ENCODE measurements around the gene FGGY. TPM values are rescaled to one million over a fixed set of nuclear protein-coding genes. Genes with fewer than 3 reads are reported as not detected.
A peak's percentile ranks its signal among the peaks of the same experiment; 100 is the strongest.
"Not testable (repeated sequence)": the region's sequence is repeated elsewhere in the genome, so short reads cannot be mapped to it uniquely, and the experiment has no call there.

FGGY gene
- total RNA-seq, 1 donor, result 10.8 TPM

GRCh38 chr1:59604191-59604590 lies 307.3 kb downstream of the FGGY start:
- no peak for DNase-seq (ENCODE audit: low read depth in 2 of 3, low spot score in 2 of 3)

GRCh38 chr1:59605184-59605583 lies 308.3 kb downstream of the FGGY start:
- DNase-seq (ENCODE audit: low read depth in 2 of 3, low spot score in 2 of 3), result no peak

GRCh38 chr1:59605761-59606160 lies 308.9 kb downstream of the FGGY start:
- no peak for DNase-seq (ENCODE audit: low read depth in 2 of 3, low spot score in 2 of 3)

DNA sequence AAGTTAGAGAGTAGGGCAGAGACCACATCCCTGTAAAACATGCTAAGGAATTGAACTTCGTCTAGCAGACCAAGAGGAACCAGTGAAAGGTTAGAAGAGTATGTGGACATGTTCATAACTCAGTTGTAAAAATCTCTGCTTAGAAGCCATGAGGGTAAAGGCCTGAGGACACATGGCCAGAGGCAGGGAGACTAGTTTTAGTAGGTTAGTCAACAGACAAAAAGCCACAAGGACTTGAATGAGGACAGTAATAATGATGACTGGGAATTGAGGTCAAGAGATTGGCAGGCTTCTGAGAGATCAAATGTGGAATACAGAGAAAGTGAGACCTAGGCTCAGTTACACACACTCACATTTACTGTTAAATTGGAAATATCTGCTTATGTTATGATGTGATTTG lies 312.4 kb downstream of the FGGY start:
- no peak for DNase-seq (ENCODE audit: low read depth in 2 of 3, low spot score in 2 of 3)

DNA sequence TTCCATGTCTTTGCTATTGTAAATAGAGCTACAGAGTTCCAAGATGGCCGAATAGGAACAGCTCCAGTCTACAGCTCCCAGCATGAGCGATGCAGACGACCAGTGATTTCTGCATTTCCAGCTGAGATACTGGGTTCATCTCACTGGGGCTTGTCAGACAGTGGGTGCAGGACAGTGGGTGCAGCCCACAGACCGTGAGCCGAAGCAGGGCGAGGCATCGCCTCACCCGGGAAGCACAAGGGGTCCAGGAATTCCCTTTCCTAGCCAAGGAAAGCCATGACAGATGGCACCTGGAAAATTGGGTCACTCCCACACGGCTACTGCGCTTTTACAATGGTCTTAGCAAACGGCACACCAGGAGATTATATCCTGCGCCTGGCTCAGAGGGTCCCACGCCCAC lies 313.6 kb downstream of the FGGY start:
- not testable (repeated sequence) for DNase-seq (ENCODE audit: low read depth in 2 of 3, low spot score in 2 of 3)

- DNase-seq (ENCODE audit: low read depth in 2 of 3, low spot score in 2 of 3), result no peak
Measured at GRCh38 chr1:59617434-59617833, 320.5 kb downstream of the FGGY start.

- DNase-seq (ENCODE audit: low read depth in 2 of 3, low spot score in 2 of 3), result no peak
Measured at GRCh38 chr1:59619557-59619956, 322.7 kb downstream of the FGGY start.

DNA sequence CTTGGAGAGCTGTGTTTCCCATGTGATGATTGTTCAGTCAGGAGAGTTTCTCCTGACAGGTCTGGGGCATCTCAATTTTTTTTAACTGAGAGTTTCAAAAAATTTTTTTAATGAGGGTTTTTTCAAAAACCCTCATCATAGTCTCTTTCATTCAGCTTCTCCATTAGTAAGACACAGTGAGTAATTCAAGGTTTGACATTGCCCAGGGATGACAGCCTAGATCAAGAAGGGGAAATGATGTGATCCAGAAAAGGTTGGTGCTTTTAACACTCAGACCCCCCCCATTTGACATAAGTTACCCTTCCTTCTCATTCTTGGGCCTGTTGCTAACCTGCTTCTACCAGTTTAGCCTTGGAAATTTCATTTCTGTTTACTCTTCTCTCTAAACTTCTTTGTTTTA lies 328.5 kb downstream of the FGGY start:
- DNase-seq (ENCODE audit: low read depth in 2 of 3, low spot score in 2 of 3), result no peak

DNA sequence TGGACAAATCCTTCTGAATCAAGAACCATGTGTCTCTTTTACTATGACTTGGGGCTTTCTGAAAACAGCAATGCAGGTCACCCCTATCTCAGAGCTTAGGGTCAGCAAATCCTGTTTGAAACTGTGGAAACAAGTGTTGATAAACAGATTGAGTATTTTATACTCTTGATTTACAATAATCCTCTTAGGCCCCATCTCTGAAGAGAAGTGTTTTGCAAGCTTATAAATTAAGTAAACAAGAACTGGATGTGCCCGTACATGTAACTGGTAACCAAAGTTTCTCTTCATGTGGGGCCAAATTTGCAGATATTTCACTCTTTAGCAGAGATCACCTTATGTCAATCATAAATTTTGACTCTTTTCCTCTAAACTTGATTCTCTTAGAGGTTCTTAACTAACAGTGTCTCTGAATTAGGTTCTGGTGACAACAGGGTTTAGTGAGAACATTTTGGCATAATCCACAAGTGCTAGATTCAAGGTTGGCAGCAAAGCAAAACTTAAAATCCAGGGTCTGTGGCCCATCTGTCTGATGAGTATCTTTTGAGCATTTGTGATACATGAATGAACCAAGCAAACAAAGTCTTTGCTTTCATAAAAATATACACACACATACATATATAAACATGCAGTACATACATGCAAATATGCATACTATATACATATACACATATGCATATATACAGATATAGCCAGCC lies 334.8 kb downstream of the FGGY start:
- no peak for DNase-seq (ENCODE audit: low read depth in 2 of 3, low spot score in 2 of 3)

- DNase-seq (ENCODE audit: low read depth in 2 of 3, low spot score in 2 of 3), result no peak
Measured at GRCh38 chr1:59635097-59635496, 338.2 kb downstream of the FGGY start.

DNA sequence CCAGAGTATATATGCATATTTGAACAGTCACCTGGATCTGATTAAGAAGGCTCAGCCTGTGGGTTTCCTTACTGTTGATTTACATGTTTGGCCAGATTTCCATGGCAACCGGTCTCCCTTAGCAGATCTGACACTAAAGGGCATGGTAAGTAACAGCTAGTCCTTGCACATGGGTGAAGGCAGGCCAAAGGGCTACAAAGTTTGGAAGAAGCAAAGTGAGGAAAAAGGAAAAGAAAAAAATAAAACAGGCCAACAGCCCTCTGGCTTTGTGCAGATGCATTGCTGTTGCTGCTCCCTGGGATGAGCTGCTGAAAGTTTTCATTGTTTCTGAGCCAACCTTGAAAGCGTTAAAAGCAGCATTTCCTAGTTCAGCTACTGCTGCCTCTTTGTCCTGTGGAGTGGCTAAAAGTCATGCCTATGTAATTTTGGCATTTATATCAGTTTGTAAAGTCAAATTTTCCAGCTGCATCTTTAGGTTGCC lies 341.4 kb downstream of the FGGY start:
- peak in 2 of 3 donors; percentile 14 to 59 for DNase-seq (ENCODE audit: low read depth in 2 of 3, low spot score in 2 of 3)

- DNase-seq (ENCODE audit: low read depth in 2 of 3, low spot score in 2 of 3), result no peak
Measured at GRCh38 chr1:59639266-59639665, 342.4 kb downstream of the FGGY start.

- DNase-seq (ENCODE audit: low read depth in 2 of 3, low spot score in 2 of 3), result no peak
Measured at GRCh38 chr1:59640851-59641250, 344.0 kb downstream of the FGGY start.

- no peak for DNase-seq (ENCODE audit: low read depth in 2 of 3, low spot score in 2 of 3)
Measured at GRCh38 chr1:59641836-59642235, 344.9 kb downstream of the FGGY start.

GRCh38 chr1:59643526-59643925 lies 346.6 kb downstream of the FGGY start:
- no peak for DNase-seq (ENCODE audit: low read depth in 2 of 3, low spot score in 2 of 3)

- DNase-seq (ENCODE audit: low read depth in 2 of 3, low spot score in 2 of 3), result no peak
Measured at GRCh38 chr1:59645893-59646292, 349.0 kb downstream of the FGGY start.

DNA sequence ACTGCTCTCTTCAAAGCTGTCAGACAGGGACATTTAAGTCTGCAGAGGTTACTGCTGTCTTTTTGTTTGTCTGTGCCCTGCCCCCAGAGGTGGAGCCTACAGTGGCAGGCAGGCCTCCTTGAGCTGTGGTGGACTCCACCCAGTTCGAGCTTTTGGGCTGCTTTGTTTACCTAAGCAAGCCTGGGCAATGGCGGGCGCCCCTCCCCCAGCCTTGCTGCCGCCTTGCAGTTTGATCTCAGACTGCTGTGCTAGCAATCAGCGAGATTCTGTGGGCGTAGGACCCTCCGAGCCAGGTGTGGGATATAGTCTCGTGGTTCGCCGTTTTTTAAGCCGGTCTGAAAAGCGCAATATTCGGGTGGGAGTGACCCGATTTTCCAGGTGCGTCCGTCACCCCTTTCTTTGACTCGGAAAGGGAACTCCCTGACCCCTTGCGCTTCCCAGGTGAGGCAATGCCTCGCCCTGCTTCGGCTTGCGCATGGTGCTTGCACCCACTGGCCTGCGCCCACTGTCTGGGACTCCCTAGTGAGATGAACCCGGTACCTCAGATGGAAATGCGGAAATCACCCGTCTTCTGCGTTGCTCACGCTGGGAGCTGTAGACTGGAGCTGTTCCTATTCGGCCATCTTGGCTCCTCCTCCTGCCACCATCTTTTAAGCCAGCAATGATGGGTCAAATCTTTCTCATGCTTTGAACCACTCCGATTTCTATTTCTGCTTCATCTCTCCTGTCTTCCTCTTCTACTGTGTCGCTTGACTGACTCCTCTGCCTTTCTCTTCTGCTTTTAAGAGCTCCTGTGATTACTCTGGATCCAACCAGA lies 356.5 kb downstream of the FGGY start:
- not testable (repeated sequence) for DNase-seq (ENCODE audit: low read depth in 2 of 3, low spot score in 2 of 3)

DNA sequence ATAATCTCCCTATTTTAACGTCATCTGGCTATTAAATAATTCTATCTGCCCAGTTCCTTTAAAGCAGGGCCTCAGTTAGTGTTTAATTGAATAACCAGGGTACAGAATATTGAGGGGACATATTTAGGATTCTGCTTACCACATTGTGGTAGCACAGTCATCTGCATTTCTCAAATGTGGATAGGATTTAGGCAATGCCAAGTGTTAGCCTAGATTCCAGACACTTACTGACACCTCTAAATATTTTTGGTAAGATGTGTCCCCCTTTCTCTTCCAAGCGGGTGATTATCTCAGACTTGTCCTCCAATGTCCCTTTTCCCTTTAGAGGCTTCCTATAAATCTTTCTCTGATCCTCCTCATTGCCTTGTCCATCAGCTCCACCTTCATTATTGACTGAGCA lies 357.1 kb downstream of the FGGY start:
- no peak for DNase-seq (ENCODE audit: low read depth in 2 of 3, low spot score in 2 of 3)

DNA sequence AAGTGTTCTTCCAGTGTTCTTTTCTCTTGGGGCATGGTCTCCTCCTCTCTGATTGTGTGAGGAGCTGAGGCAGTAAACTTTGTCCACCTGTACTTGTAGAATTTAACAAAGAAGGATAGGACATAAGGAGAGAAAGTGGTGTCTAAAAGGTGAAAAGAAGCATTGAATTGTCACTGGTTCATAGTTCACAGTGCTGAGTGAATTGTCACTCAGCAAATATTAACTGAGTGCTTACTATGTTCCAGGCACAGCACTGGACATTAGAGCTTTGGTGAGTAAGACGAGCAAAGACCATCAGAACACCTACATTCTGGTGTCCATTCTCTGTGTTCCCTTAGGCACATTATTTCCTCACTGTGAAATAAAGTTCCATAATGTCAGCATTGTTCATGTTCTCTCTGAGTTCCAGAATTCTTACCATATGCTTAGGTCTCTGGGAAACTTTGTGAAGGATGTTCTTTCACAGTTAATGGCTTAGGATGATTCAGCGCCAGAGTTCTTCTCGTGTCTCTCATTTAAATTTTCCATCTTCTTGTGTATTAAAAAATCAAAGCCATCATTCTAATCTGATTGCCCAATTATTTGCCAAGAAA lies 361.1 kb downstream of the FGGY start:
- no peak for DNase-seq (ENCODE audit: low read depth in 2 of 3, low spot score in 2 of 3)

- no peak for DNase-seq (ENCODE audit: low read depth in 2 of 3, low spot score in 2 of 3)
Measured at GRCh38 chr1:59664166-59664565, 367.3 kb downstream of the FGGY start.

DNA sequence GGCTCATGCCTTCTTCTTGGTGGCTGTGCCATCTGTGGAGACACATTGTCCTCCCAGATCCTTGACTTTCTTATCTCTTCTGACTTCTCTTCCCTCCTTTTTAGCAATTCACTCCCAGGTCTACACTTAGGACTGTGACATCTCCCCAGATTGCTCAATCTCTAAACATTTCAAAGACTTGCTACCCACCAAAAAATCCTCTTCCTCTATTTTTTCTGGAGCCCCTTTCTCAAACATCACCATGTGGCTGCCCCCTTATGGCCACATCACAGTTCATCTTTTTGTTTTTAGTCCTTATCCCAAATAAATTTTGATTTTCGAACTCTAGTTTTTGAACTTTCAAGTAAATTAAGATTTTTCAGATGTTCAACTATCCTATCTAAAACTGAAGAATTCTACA lies 369.2 kb downstream of the FGGY start:
- DNase-seq (ENCODE audit: low read depth in 2 of 3, low spot score in 2 of 3), result peak in 1 of 3 donors; percentile 41

GRCh38 chr1:59667020-59667419 lies 370.1 kb downstream of the FGGY start:
- no peak for DNase-seq (ENCODE audit: low read depth in 2 of 3, low spot score in 2 of 3)

Measured in hematopoietic multipotent progenitor cell (in vitro differentiated cells).